Neural progenitor cell (in vitro differentiated cells): ENCODE data around the gene GSTT2. TPM values are rescaled to one million over a fixed set of nuclear protein-coding genes. Genes with fewer than 3 reads are reported as not detected.

Experiments used
- DNase-seq: peaks from one replicate; pipeline ENCODE4 v3.0.0-alpha.2; 2016; ENCODE audit warnings: low spot score
- H2AFZ ChIP-seq: fragments of 200-600 bp; sonication (generic); replicated peaks from 2 replicates; pipeline ENCODE4 v1.6.1; 2016; ENCODE audit warnings: antibody characterized with exemption
- H3F3A ChIP-seq: fragments of 200-600 bp; sonication (generic); 2 replicates; pipeline ENCODE4 v1.6.1; 2016; ENCODE audit warnings: antibody characterized with exemption, low read depth
- H3K27ac ChIP-seq: fragments of 200-600 bp; sonication (generic); 2 replicates; pipeline ENCODE4 v1.5.1; 2016; ENCODE audit warnings: mild to moderate bottlenecking
- H3K27me3 ChIP-seq: fragments of 200-600 bp; sonication (generic); 2 replicates; pipeline ENCODE4 v1.6.1; 2016; ENCODE audit warnings: mild to moderate bottlenecking, moderate library complexity
- H3K36me3 ChIP-seq: fragments of 200-600 bp; sonication (generic); 2 replicates; pipeline ENCODE4 v1.5.1; 2016
- H3K4me1 ChIP-seq: fragments of 200-600 bp; sonication (generic); 2 replicates; pipeline ENCODE4 v1.6.1; 2016; ENCODE audit warnings: mixed run types
- H3K4me2 ChIP-seq: fragments of 200-600 bp; sonication (generic); 2 replicates; pipeline ENCODE4 v1.6.1; 2016
- H3K4me3 ChIP-seq: fragments of 200-600 bp; sonication (generic); 2 replicates; pipeline ENCODE4 v1.5.1; 2016
- H3K79me2 ChIP-seq: fragments of 200-600 bp; sonication (generic); 2 replicates; pipeline ENCODE4 v1.6.1; 2016; ENCODE audit warnings: low read depth
- H3K9ac ChIP-seq: fragments of 200-600 bp; sonication (generic); 2 replicates; pipeline ENCODE4 v1.6.1; 2016
- H3K9me3 ChIP-seq: fragments of 200-600 bp; sonication (generic); 2 replicates; pipeline ENCODE4 v1.5.1; 2016; ENCODE audit warnings: low read depth
- H4K20me1 ChIP-seq: fragments of 200-600 bp; sonication (generic); 2 replicates; pipeline ENCODE4 v1.6.1; 2016; ENCODE audit warnings: low read depth
- H3K27ac Mint-ChIP-seq: 3 replicates; pipeline ENCODE4 v1.8.0; 2021; ENCODE audit warnings: mixed read lengths
- H3K27me3 Mint-ChIP-seq: 2 replicates; pipeline ENCODE4 v1.8.0; 2022; ENCODE audit warnings: low read depth, mild to moderate bottlenecking, inconsistent platforms, moderate library complexity, mixed read lengths; ENCODE audit not compliant: insufficient read depth
- H3K36me3 Mint-ChIP-seq: 3 replicates; pipeline ENCODE4 v1.8.0; 2021; ENCODE audit warnings: mixed read lengths
- H3K4me1 Mint-ChIP-seq: 3 replicates; pipeline ENCODE4 v1.8.0; 2021; ENCODE audit warnings: mixed read lengths
- H3K4me3 Mint-ChIP-seq: 3 replicates; pipeline ENCODE4 v1.8.0; 2021; ENCODE audit warnings: mild to moderate bottlenecking, moderate library complexity, mixed read lengths
- H3K9me3 Mint-ChIP-seq: 3 replicates; pipeline ENCODE4 v1.8.0; 2020; ENCODE audit warnings: mixed read lengths
- CTCF ChIP-seq: fragments of 200-600 bp; sonication (generic); IDR thresholded peaks from 2 replicates; pipeline ENCODE4 v1.5.1; 2017; ENCODE audit warnings: antibody characterized with exemption, mild to moderate bottlenecking
- EZH2 ChIP-seq: fragments of 200-600 bp; sonication (generic); IDR thresholded peaks from 2 replicates; pipeline ENCODE4 v1.6.1; 2017; ENCODE audit warnings: antibody characterized with exemption, mild to moderate bottlenecking, moderate library complexity
- EZH2phosphoT487 ChIP-seq: fragments of 200-600 bp; sonication (generic); IDR thresholded peaks from 2 replicates; pipeline ENCODE4 v1.6.1; 2017; ENCODE audit warnings: antibody characterized with exemption
- total RNA-seq: library from RNA; depleted of rRNA; stranded (reverse); fragments of >200 nt; gene quantifications from 2 replicates; pipeline ENCODE4 v1.2.3, GENCODE V29; 2015; ENCODE audit warnings: low replicate concordance

GSTT2 gene
- total RNA-seq, 1 donor from 2014 or later, result not detected

DNA sequence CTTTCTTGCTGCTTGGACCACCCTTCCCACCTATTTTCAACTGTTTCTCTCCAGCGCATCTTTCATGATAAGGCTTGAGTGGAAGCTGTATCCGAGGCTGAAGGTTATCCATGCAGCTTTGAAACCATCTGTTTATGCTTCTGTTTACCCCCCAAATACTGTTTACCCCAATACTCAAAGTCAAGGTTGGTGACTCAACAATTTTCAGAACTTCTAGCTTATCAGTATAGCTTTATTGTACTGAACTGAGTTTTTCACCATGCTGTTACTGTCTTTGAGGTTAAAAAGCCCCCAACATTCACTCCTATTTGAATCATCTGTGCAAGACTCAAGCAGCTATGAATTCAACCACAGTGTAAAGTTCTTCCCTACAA is 30.1 kb downstream of the GSTT2 start:
- no peak overlapping the region for H3K9ac ChIP-seq
- H4K20me1 ChIP-seq, result peaks cover 5% of the 10 kb centered on the region
- Mint-ChIP-seq H3K27me3 (no peaks in the 10 kb centered on the region), H3K9me3 (no peaks in the 10 kb centered on the region), H3K4me3 (peak overlapping the region; percentile 71), H3K36me3 (peaks cover 3% of the 10 kb centered on the region), H3K27ac (no peak overlapping the region), H3K4me1 (peaks cover 13% of the 10 kb centered on the region)
- peaks cover 35% of the 10 kb centered on the region for H3K79me2 ChIP-seq
- H3K4me3 ChIP-seq, result no peak overlapping the region
- TF ChIP-seq EZH2phosphoT487 (no peak), EZH2 (no peak), CTCF (no peak)
- H2AFZ ChIP-seq, result peak overlapping the region; percentile 63
- H3K4me2 ChIP-seq, result no peak overlapping the region
- no peak overlapping the region for H3K27ac ChIP-seq
- peaks cover 22% of the 10 kb centered on the region for H3F3A ChIP-seq
- H3K9me3 ChIP-seq, result no peaks in the 10 kb centered on the region
- H3K4me1 ChIP-seq, result peaks cover 13% of the 10 kb centered on the region
- no peak for DNase-seq
- no peaks in the 10 kb centered on the region for H3K36me3 ChIP-seq
- H3K27me3 ChIP-seq, result no peaks in the 10 kb centered on the region

- H3K9me3 Mint-ChIP-seq, result peaks cover 2% of the 10 kb centered on the region
- peaks cover 13% of the 10 kb centered on the region for H3K4me1 Mint-ChIP-seq
- H3K36me3 Mint-ChIP-seq, result peaks cover 9% of the 10 kb centered on the region
- DNase-seq, result no peak
- peak overlapping the region; percentile 80 for H3K27ac Mint-ChIP-seq
- Histone ChIP-seq H3K27me3 (no peaks in the 10 kb centered on the region), H2AFZ (peak overlapping the region; percentile 89), H3F3A (peaks cover 22% of the 10 kb centered on the region), H3K27ac (peak overlapping the region; percentile 54), H3K79me2 (peaks cover 52% of the 10 kb centered on the region), H3K36me3 (no peaks in the 10 kb centered on the region), H3K4me1 (peaks cover 13% of the 10 kb centered on the region), H3K4me3 (peak overlapping the region; percentile 78), H3K9ac (peak overlapping the region; percentile 68), H3K4me2 (peak overlapping the region; percentile 85), H3K9me3 (no peaks in the 10 kb centered on the region), H4K20me1 (peaks cover 5% of the 10 kb centered on the region)
- H3K27me3 Mint-ChIP-seq, result no peaks in the 10 kb centered on the region
- peak overlapping the region; percentile 96 for H3K4me3 Mint-ChIP-seq
- no peak for TF ChIP-seq EZH2
- no peak for TF ChIP-seq CTCF
- TF ChIP-seq EZH2phosphoT487, result no peak
These were observed 31.8 kb downstream of the GSTT2 start for GRCh38 chr22:24011735-24012068.

DNA sequence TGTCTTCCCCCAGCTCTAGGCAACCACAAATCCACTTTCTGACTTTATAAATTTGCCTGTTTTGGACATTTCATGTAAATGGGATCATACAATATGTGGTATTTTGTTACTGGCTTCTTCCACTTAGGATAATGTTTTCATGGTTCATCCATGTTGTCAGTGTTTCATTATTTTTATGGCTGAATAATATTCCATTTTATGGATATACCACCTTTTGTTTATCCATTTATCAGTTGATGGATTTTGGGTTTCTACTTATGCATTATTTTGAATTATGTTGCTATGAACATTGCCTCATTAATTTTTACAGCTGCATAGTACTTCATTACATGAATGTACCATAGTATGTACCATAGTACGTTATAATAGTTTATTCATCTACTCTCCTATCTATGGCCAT is 36.2 kb downstream of the GSTT2 start:
- Mint-ChIP-seq H3K9me3 (peaks cover 4% of the 10 kb centered on the region), H3K27ac (no peak overlapping the region), H3K4me1 (peaks cover 10% of the 10 kb centered on the region), H3K27me3 (no peaks in the 10 kb centered on the region), H3K4me3 (no peak overlapping the region), H3K36me3 (peaks cover 14% of the 10 kb centered on the region)
- no peak for DNase-seq
- H3K9me3 ChIP-seq, result no peaks in the 10 kb centered on the region
- TF ChIP-seq CTCF (no peak), EZH2phosphoT487 (no peak), EZH2 (no peak)
- peaks cover 12% of the 10 kb centered on the region for H3F3A ChIP-seq
- peaks cover 8% of the 10 kb centered on the region for H3K4me1 ChIP-seq
- H3K4me3 ChIP-seq, result no peak overlapping the region
- H4K20me1 ChIP-seq, result peaks cover 5% of the 10 kb centered on the region
- H3K36me3 ChIP-seq, result no peaks in the 10 kb centered on the region
- no peaks in the 10 kb centered on the region for H3K27me3 ChIP-seq
- H3K79me2 ChIP-seq, result peaks cover 89% of the 10 kb centered on the region
- H3K27ac ChIP-seq, result no peak overlapping the region
- H3K9ac ChIP-seq, result no peak overlapping the region
- no peak overlapping the region for H2AFZ ChIP-seq
- no peak overlapping the region for H3K4me2 ChIP-seq
